SJSA1 (cell line): ENCODE results near the gene RPGRIP1. TPM values are rescaled to one million over a fixed set of nuclear protein-coding genes. Genes with fewer than 3 reads are reported as not detected.

ENCODE experiments used
- DNase-seq, 2 experiments: peaks; one replicate each; pipeline ENCODE4 v3.0.0-alpha.2; 2015 to 2020; ENCODE audit warnings: low spot score in 2 of 2, low read depth in 1 of 2
- H3K27ac ChIP-seq: fragments of 250-450 bp; sonication (Bioruptor Pico); 2 replicates; pipeline ENCODE4 v1.5.1; 2020; ENCODE audit warnings: mild to moderate bottlenecking, moderate library complexity
- H3K27me3 ChIP-seq: fragments of 250-450 bp; sonication (Bioruptor Pico); replicated peaks from 2 replicates; pipeline ENCODE4 v1.5.1; 2020; ENCODE audit warnings: mild to moderate bottlenecking, moderate library complexity
- H3K36me3 ChIP-seq: fragments of 250-450 bp; sonication (Bioruptor Pico); 2 replicates; pipeline ENCODE4 v1.5.1; 2020; ENCODE audit warnings: mild to moderate bottlenecking
- H3K4me1 ChIP-seq: fragments of 250-450 bp; sonication (Bioruptor Pico); replicated peaks from 2 replicates; pipeline ENCODE4 v1.6.1; 2021; ENCODE audit warnings: mild to moderate bottlenecking
- H3K4me3 ChIP-seq: fragments of 250-450 bp; sonication (Bioruptor Pico); 2 replicates; pipeline ENCODE4 v1.5.1; 2020; ENCODE audit warnings: mild to moderate bottlenecking
- H3K9me3 ChIP-seq: fragments of 250-450 bp; sonication (Bioruptor Pico); replicated peaks from 2 replicates; pipeline ENCODE4 v1.5.1; 2020; ENCODE audit warnings: mild to moderate bottlenecking
- total RNA-seq: library from RNA; depleted of rRNA; stranded (reverse); fragments of >200 nt; shearing (Covaris generic); gene quantifications from 2 replicates; pipeline ENCODE4 v1.2.3, GENCODE V29; 2014; rRNA removed

Gene RPGRIP1
- total RNA-seq, result not detected in 2 replicates

GRCh38 chr14:21279783-21280182 lies at the start of gene RPGRIP1:
Gene RPGRIP1 (plus strand): TSS chr14:21280083. CDS start chr14:21287977, 7,894 bp downstream.
- Histone ChIP-seq H3K27me3 (no peaks in the 10 kb centered on the region), H3K4me1 (no peaks in the 10 kb centered on the region), H3K9me3 (no peaks in the 10 kb centered on the region), H3K4me3 (no peak within 1 kb of the TSS), H3K36me3 (no peaks in the 10 kb centered on the region), H3K27ac (no peak within 1 kb of the TSS)
- no peak for DNase-seq

- DNase-seq, result no peak
- Histone ChIP-seq H3K4me1 (no peaks in the 10 kb centered on the region), H3K27me3 (no peaks in the 10 kb centered on the region), H3K27ac (no peak overlapping the region), H3K9me3 (no peaks in the 10 kb centered on the region), H3K4me3 (no peak overlapping the region), H3K36me3 (peaks cover 100% of the 10 kb centered on the region)
Measured at GRCh38 chr14:21231020-21231652, 48.7 kb upstream of the RPGRIP1 start.

GRCh38 chr14:21233457-21234076 lies 46.3 kb upstream of the RPGRIP1 start:
- H3K9me3 ChIP-seq, result no peaks in the 10 kb centered on the region
- no peak for DNase-seq
- H3K4me1 ChIP-seq, result no peaks in the 10 kb centered on the region
- H3K36me3 ChIP-seq, result peaks cover 100% of the 10 kb centered on the region
- H3K4me3 ChIP-seq, result no peak overlapping the region
- H3K27ac ChIP-seq, result no peak overlapping the region
- no peaks in the 10 kb centered on the region for H3K27me3 ChIP-seq

- Histone ChIP-seq H3K27me3 (no peaks in the 10 kb centered on the region), H3K4me1 (no peaks in the 10 kb centered on the region), H3K4me3 (no peak overlapping the region), H3K9me3 (no peaks in the 10 kb centered on the region), H3K27ac (no peak overlapping the region), H3K36me3 (peaks cover 100% of the 10 kb centered on the region)
- no peak for DNase-seq
Measured at GRCh38 chr14:21234112-21234511, 45.8 kb upstream of the RPGRIP1 start.

GRCh38 chr14:21236948-21237797 lies 42.7 kb upstream of the RPGRIP1 start:
- peaks cover 95% of the 10 kb centered on the region for H3K36me3 ChIP-seq
- H3K4me3 ChIP-seq, result no peak overlapping the region
- H3K4me1 ChIP-seq, result no peaks in the 10 kb centered on the region
- H3K9me3 ChIP-seq, result no peaks in the 10 kb centered on the region
- no peaks in the 10 kb centered on the region for H3K27me3 ChIP-seq
- no peak overlapping the region for H3K27ac ChIP-seq
- DNase-seq, result no peak

- H3K27ac ChIP-seq, result no peak overlapping the region
- no peak overlapping the region for H3K4me3 ChIP-seq
- H3K36me3 ChIP-seq, result peaks cover 95% of the 10 kb centered on the region
- H3K9me3 ChIP-seq, result no peaks in the 10 kb centered on the region
- no peaks in the 10 kb centered on the region for H3K4me1 ChIP-seq
- H3K27me3 ChIP-seq, result no peaks in the 10 kb centered on the region
- DNase-seq, result no peak
Measured at GRCh38 chr14:21238823-21239518, 40.9 kb upstream of the RPGRIP1 start.

GRCh38 chr14:21240417-21240816 lies 39.5 kb upstream of the RPGRIP1 start:
- DNase-seq, result no peak
- Histone ChIP-seq H3K27me3 (no peaks in the 10 kb centered on the region), H3K4me3 (no peak overlapping the region), H3K36me3 (peaks cover 94% of the 10 kb centered on the region), H3K4me1 (no peaks in the 10 kb centered on the region), H3K9me3 (no peaks in the 10 kb centered on the region), H3K27ac (no peak overlapping the region)

GRCh38 chr14:21241218-21241819 lies 38.6 kb upstream of the RPGRIP1 start:
- Histone ChIP-seq H3K27ac (no peak overlapping the region), H3K36me3 (peaks cover 93% of the 10 kb centered on the region), H3K9me3 (no peaks in the 10 kb centered on the region), H3K27me3 (no peaks in the 10 kb centered on the region), H3K4me1 (peaks cover 4% of the 10 kb centered on the region; the same call in 1 of the 2 replicates), H3K4me3 (no peak overlapping the region)
- DNase-seq, result no peak

GRCh38 chr14:21244544-21244943 lies 35.3 kb upstream of the RPGRIP1 start:
- DNase-seq, result no peak
- H3K27ac ChIP-seq, result no peak overlapping the region
- H3K36me3 ChIP-seq, result peaks cover 78% of the 10 kb centered on the region

GRCh38 chr14:21245813-21246212 lies 34.1 kb upstream of the RPGRIP1 start:
- Histone ChIP-seq H3K27me3 (no peaks in the 10 kb centered on the region), H3K9me3 (no peaks in the 10 kb centered on the region), H3K27ac (no peak overlapping the region), H3K4me3 (no peak overlapping the region), H3K36me3 (peaks cover 78% of the 10 kb centered on the region), H3K4me1 (peaks cover 19% of the 10 kb centered on the region)
- no peak for DNase-seq

More at GRCh38 chr14:21244544-21244943, 35.3 kb upstream of the RPGRIP1 start:
- Histone ChIP-seq H3K4me3 (no peak overlapping the region), H3K27me3 (no peaks in the 10 kb centered on the region), H3K9me3 (no peaks in the 10 kb centered on the region), H3K4me1 (peaks cover 19% of the 10 kb centered on the region)

GRCh38 chr14:21248338-21248737 lies 31.5 kb upstream of the RPGRIP1 start:
- H3K27ac ChIP-seq, result no peak overlapping the region
- no peak for DNase-seq
- H3K4me3 ChIP-seq, result no peak overlapping the region
- no peaks in the 10 kb centered on the region for H3K27me3 ChIP-seq
- H3K9me3 ChIP-seq, result no peaks in the 10 kb centered on the region
- H3K36me3 ChIP-seq, result peaks cover 80% of the 10 kb centered on the region
- H3K4me1 ChIP-seq, result peaks cover 19% of the 10 kb centered on the region

- DNase-seq, result no peak
Measured at GRCh38 chr14:21248739-21249411, 31.0 kb upstream of the RPGRIP1 start.

GRCh38 chr14:21251215-21251614 lies 28.7 kb upstream of the RPGRIP1 start:
- H3K9me3 ChIP-seq, result no peaks in the 10 kb centered on the region
- H3K4me1 ChIP-seq, result peaks cover 15% of the 10 kb centered on the region
- no peak overlapping the region for H3K27ac ChIP-seq
- H3K4me3 ChIP-seq, result no peak overlapping the region
- H3K36me3 ChIP-seq, result peaks cover 78% of the 10 kb centered on the region
- H3K27me3 ChIP-seq, result no peaks in the 10 kb centered on the region
- DNase-seq, result no peak

More at GRCh38 chr14:21248739-21249411, 31.0 kb upstream of the RPGRIP1 start:
- peaks cover 79% of the 10 kb centered on the region for H3K36me3 ChIP-seq
- no peaks in the 10 kb centered on the region for H3K9me3 ChIP-seq
- no peak overlapping the region for H3K27ac ChIP-seq
- H3K4me1 ChIP-seq, result peaks cover 19% of the 10 kb centered on the region
- no peaks in the 10 kb centered on the region for H3K27me3 ChIP-seq
- no peak overlapping the region for H3K4me3 ChIP-seq
